CD4-positive, alpha-beta T cell (primary cell): ENCODE measurements around the gene WSB1. TPM values are rescaled to one million over a fixed set of nuclear protein-coding genes. Genes with fewer than 3 reads are reported as not detected.

Experiments used
- ATAC-seq: fragments of 200-7000 bp; cut with Tn5 transposase; one replicate; pipeline ENCODE4 v1.10.0; 2022; ENCODE audit warnings: mild to moderate bottlenecking; ENCODE audit not compliant: poor library complexity
- CTCF ChIA-PET: fragments of 350-600 bp; sonication (Branson Sonifier 250); formaldehyde crosslinking; loops from one replicate; lab custom pipeline; 2021; ENCODE audit warnings: antibody characterized with exemption, inconsistent platforms; lab: Charles Lee
- POLR2A ChIA-PET: fragments of 350-600 bp; sonication (Branson Sonifier 250); formaldehyde crosslinking; loops from one replicate; lab custom pipeline; 2021; ENCODE audit warnings: antibody characterized with exemption, inconsistent platforms; lab: Charles Lee
- DNase-seq, 14 experiments: peaks; one replicate each; pipeline ENCODE4 v3.0.0-alpha.2; 2013 to 2020; ENCODE audit warnings: mixed read lengths in 2 of 14
- H3K27ac ChIP-seq, 2 donors: one replicate each; pipeline versions ENCODE4 v1.5.1 to v1.7.0; 2013; ENCODE audit warnings: low read length in 2 of 2, low read depth in 1 of 2, mild to moderate bottlenecking in 1 of 2
- H3K27me3 ChIP-seq, 2 experiments: 1 replicate in 1 of 2; 2 replicates in 1 of 2; pipeline versions ENCODE4 v1.6.1 to v1.7.0; 2013; ENCODE audit warnings: low read length in 2 of 2, control low read depth in 1 of 2, mild to moderate bottlenecking in 1 of 2, moderate library complexity in 1 of 2; ENCODE audit not compliant: insufficient read depth in 2 of 2, control insufficient read depth in 1 of 2
- H3K36me3 ChIP-seq: one replicate; pipeline ENCODE4 v1.6.1; 2013; ENCODE audit warnings: low read length, control low read depth; ENCODE audit not compliant: insufficient read depth
- H3K4me1 ChIP-seq: one replicate; pipeline ENCODE4 v1.6.1; 2013; ENCODE audit warnings: low read length, control low read depth; ENCODE audit not compliant: insufficient read depth
- H3K4me3 ChIP-seq: one replicate; pipeline ENCODE4 v1.5.1; 2013; ENCODE audit warnings: mild to moderate bottlenecking, low read length, moderate library complexity
- H3K9me3 ChIP-seq, 2 experiments: 1 replicate in 1 of 2; 2 replicates in 1 of 2; pipeline versions ENCODE4 v1.6.1 to v1.7.0; 2013; ENCODE audit warnings: low read length in 2 of 2, mild to moderate bottlenecking in 2 of 2, control low read depth in 1 of 2, moderate library complexity in 1 of 2; ENCODE audit not compliant: control insufficient read depth in 1 of 2, insufficient read depth in 1 of 2
- H3K27ac Mint-ChIP-seq: one replicate; pipeline ENCODE4 v1.8.0; 2020; ENCODE audit warnings: mixed read lengths
- H3K27me3 Mint-ChIP-seq: one replicate; pipeline ENCODE4 v1.8.0; 2021; ENCODE audit warnings: mixed read lengths
- H3K36me3 Mint-ChIP-seq: one replicate; pipeline ENCODE4 v1.8.0; 2021; ENCODE audit warnings: low read depth, mixed read lengths
- H3K4me1 Mint-ChIP-seq: one replicate; pipeline ENCODE4 v1.8.0; 2021; ENCODE audit warnings: low read depth, mixed read lengths
- H3K4me3 Mint-ChIP-seq: one replicate; pipeline ENCODE4 v1.8.0; 2020; ENCODE audit warnings: mild to moderate bottlenecking, mixed read lengths
- H3K9me3 Mint-ChIP-seq: one replicate; pipeline ENCODE4 v1.8.0; 2020; ENCODE audit warnings: mixed read lengths
- intact Hi-C, 2 experiments: fragments of 100-400 bp; cut with DNase I in 1 of 2; cut with micrococcal nuclease in 1 of 2; formaldehyde crosslinking; loops; one replicate each; pipeline versions ENCODE4 v1.15.1 to v1.9.0; 2023 to 2025; cut with DNase I, micrococcal nuclease
- total RNA-seq, 174 experiments: library from RNA in 2 of 174; stranded (reverse) in 2 of 174; gene quantifications; one replicate each; pipeline ENCODE4 v1.2.3 and lab custom pipeline; 2021 to 2026
- TF ChIP-seq, protein P1 (sequence below): fragments of 200-600 bp; IDR thresholded peaks from one replicate; pipeline ENCODE4 v1.8.0; 2022; ENCODE audit warnings: antibody characterized with exemption, mild to moderate bottlenecking

The WSB1 gene
- total RNA-seq, 2 experiments from 2014 or later, result 99.4 to 104 TPM

DNA sequence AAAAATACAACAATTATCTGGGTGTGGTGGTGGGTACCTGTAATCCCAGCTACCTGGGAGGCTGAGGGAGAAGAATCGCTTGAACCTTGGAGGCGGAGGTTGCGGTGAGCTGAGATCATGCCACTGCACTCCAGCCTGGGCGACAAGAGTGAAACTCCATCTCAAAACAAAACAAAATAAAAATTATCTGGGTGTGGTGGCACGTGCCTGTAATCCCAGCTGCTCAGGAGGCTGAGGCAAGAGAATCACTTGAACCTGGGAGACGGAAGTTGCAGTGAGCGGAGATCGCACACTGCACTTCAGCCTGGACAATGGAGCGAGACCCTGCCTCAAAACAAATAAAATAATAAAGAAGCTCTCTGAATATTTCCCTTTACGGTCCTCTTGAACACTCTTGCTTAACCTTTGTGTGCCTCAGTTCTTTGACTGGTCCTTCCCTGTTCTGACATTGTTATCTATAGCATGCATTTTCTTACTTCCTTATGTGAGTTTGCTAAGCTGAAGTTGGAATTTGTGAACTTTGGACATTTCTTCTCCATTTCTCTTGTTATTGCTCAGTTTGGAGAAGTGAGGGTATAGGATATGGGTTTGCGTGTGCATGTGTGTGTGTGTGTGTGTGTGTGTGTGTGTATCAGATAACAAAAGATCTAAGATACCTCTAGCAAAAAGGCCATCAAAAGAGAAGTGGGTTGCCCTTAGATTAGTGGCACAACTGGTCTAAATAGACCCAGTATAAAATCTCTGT is 29.7 kb upstream of the WSB1 start:
- H3K27ac ChIP-seq, result no peak overlapping the region
- H3K27ac Mint-ChIP-seq, result no peak overlapping the region
- H3K27me3 Mint-ChIP-seq, result peaks cover 5% of the 10 kb centered on the region
- TF ChIP-seq, protein P1, sequence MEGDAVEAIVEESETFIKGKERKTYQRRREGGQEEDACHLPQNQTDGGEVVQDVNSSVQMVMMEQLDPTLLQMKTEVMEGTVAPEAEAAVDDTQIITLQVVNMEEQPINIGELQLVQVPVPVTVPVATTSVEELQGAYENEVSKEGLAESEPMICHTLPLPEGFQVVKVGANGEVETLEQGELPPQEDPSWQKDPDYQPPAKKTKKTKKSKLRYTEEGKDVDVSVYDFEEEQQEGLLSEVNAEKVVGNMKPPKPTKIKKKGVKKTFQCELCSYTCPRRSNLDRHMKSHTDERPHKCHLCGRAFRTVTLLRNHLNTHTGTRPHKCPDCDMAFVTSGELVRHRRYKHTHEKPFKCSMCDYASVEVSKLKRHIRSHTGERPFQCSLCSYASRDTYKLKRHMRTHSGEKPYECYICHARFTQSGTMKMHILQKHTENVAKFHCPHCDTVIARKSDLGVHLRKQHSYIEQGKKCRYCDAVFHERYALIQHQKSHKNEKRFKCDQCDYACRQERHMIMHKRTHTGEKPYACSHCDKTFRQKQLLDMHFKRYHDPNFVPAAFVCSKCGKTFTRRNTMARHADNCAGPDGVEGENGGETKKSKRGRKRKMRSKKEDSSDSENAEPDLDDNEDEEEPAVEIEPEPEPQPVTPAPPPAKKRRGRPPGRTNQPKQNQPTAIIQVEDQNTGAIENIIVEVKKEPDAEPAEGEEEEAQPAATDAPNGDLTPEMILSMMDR, result no peak
- H3K27me3 ChIP-seq, result peaks cover 0 to 1% of the 10 kb centered on the region in 2 experiments
- no peaks in the 10 kb centered on the region for H3K9me3 ChIP-seq
- no peaks in the 10 kb centered on the region for H3K4me1 Mint-ChIP-seq
- intact Hi-C loops, result no loop called here
- ATAC-seq (no peak), DNase-seq (no peak)
- no peaks in the 10 kb centered on the region for H3K4me1 ChIP-seq
- ChIA-PET POLR2A (no interaction called here), CTCF (no interaction called here)
- H3K36me3 Mint-ChIP-seq, result no peaks in the 10 kb centered on the region
- no peak overlapping the region for H3K4me3 Mint-ChIP-seq
- H3K4me3 ChIP-seq, result no peak overlapping the region
- no peaks in the 10 kb centered on the region for H3K36me3 ChIP-seq
- H3K9me3 Mint-ChIP-seq, result no peaks in the 10 kb centered on the region

DNA sequence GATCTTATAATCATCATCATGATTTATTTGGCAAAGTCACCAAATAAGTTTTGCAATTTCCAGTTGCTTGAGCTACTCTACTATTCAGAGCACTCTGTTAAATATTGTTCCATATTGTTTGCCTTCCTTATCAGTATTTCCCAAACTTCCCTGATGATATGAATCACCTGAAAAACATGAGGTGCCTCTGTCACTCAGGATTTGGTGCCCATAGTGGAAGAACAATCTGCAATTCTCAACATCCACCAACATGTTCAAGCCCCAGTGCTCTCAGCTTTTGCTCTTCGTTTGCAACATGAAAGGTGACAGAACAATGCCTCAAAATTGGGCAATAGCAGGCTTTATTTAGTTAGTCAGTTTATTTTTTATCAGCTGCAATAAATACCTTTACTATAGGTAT is 28.6 kb upstream of the WSB1 start:
- Histone ChIP-seq H3K27me3 (peaks cover 0 to 3% of the 10 kb centered on the region in 2 experiments), H3K27ac (no peak overlapping the region), H3K36me3 (no peaks in the 10 kb centered on the region), H3K4me1 (no peaks in the 10 kb centered on the region), H3K4me3 (no peak overlapping the region), H3K9me3 (no peaks in the 10 kb centered on the region)
- POLR2A ChIA-PET, result interaction anchor here (0.6 kb wide), 1 partner anchor 26 kb away, joined by 3 read pairs; no protein-coding TSS in a partner anchor
- Mint-ChIP-seq H3K36me3 (no peaks in the 10 kb centered on the region), H3K9me3 (no peaks in the 10 kb centered on the region), H3K27ac (no peak overlapping the region), H3K4me1 (no peaks in the 10 kb centered on the region), H3K27me3 (peaks cover 12% of the 10 kb centered on the region), H3K4me3 (no peak overlapping the region)
- no peak for DNase-seq
- TF ChIP-seq, protein P1, result no peak
- intact Hi-C loops, result no loop called here
- no peak for ATAC-seq
- CTCF ChIA-PET, result no interaction called here

DNA sequence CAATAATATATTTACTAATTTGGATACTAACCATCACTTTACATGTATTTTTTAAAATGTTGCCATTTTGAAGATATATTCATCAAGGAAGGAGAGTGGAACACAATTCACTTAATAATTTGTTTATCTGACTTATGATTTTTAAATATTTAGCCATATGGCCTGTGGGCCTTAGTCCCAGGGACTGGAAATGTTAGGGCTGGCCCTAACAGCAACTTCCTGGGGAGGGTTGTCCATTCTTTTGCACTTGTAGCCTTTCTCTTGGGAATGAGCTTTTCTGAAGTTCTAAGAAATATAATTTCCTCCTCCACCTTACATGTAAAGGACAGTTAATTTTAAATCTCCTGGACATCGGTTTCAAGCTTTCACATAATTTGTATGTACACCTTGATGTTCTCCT is 27.7 kb upstream of the WSB1 start:
- no peaks in the 10 kb centered on the region for H3K36me3 ChIP-seq
- TF ChIP-seq, protein P1, result no peak
- POLR2A ChIA-PET, result no interaction called here
- H3K9me3 ChIP-seq, result no peaks in the 10 kb centered on the region
- H3K4me3 ChIP-seq, result no peak overlapping the region
- peaks cover 12% of the 10 kb centered on the region for H3K27me3 Mint-ChIP-seq
- no peaks in the 10 kb centered on the region for H3K36me3 Mint-ChIP-seq
- CTCF ChIA-PET, result no interaction called here
- no peak overlapping the region for H3K27ac Mint-ChIP-seq
- H3K4me3 Mint-ChIP-seq, result no peak overlapping the region
- peaks cover 0 to 3% of the 10 kb centered on the region in 2 experiments for H3K27me3 ChIP-seq
- intact Hi-C loops, result no loop called here
- ATAC-seq (no peak), DNase-seq (no peak)
- H3K4me1 ChIP-seq, result no peaks in the 10 kb centered on the region
- H3K4me1 Mint-ChIP-seq, result no peaks in the 10 kb centered on the region
- no peak overlapping the region for H3K27ac ChIP-seq
- H3K9me3 Mint-ChIP-seq, result no peaks in the 10 kb centered on the region
